Heart right ventricle (tissue), 16 donors: Measurements from ENCODE around the gene STK35. TPM values are rescaled to one million over a fixed set of nuclear protein-coding genes. Genes with fewer than 3 reads are reported as not detected.

Experiments
- ATAC-seq, 8 donors: fragments of 200-7000 bp; cut with Tn5 transposase; one replicate each; pipeline ENCODE4 v1.9.1; 2020; ENCODE audit warnings: mild to moderate bottlenecking in 8 of 8, moderate library complexity in 8 of 8, moderate number of reproducible peaks in 1 of 8
- DNase-seq, 2 donors: peaks; one replicate each; pipeline ENCODE4 v3.0.0-alpha.2; 2020
- H3K27ac ChIP-seq, 10 donors: fragments of 200-600 bp; sonication (generic) in 2 of 10; one replicate each; pipeline versions ENCODE4 v1.5.0 to v1.8.0; 2020 to 2022; ENCODE audit warnings: mild to moderate bottlenecking in 3 of 10
- H3K27me3 ChIP-seq, 7 donors: fragments of 200-600 bp; one replicate each; pipeline ENCODE4 v1.8.0; 2021 to 2022; ENCODE audit warnings: mild to moderate bottlenecking in 2 of 7
- H3K36me3 ChIP-seq, 9 donors: fragments of 200-600 bp; sonication (generic) in 1 of 9; one replicate each; pipeline versions ENCODE4 v1.5.0 to v1.8.0; 2020 to 2022; ENCODE audit warnings: mild to moderate bottlenecking in 2 of 9
- H3K4me1 ChIP-seq, 9 donors: fragments of 200-600 bp; sonication (generic) in 1 of 9; one replicate each; pipeline versions ENCODE4 v1.5.0 to v1.8.0; 2020 to 2022; ENCODE audit warnings: mild to moderate bottlenecking in 4 of 9
- H3K4me3 ChIP-seq, 10 donors: fragments of 200-600 bp; sonication (generic) in 2 of 10; one replicate each; pipeline versions ENCODE4 v1.5.0 to v1.8.0; 2020 to 2022; ENCODE audit warnings: mild to moderate bottlenecking in 7 of 10, moderate library complexity in 2 of 10
- H3K9me3 ChIP-seq, 11 donors: fragments of 200-600 bp in 10 of 11; sonication (generic) in 2 of 11; one replicate each; pipeline versions ENCODE4 v1.5.0 to v1.8.0; 2013 to 2022; ENCODE audit warnings: mild to moderate bottlenecking in 2 of 11, control low read depth in 1 of 11, moderate library complexity in 1 of 11
- CTCF ChIP-seq, 9 donors: fragments of 200-600 bp; sonication (generic) in 2 of 9; IDR thresholded peaks; one replicate each; pipeline versions ENCODE4 v1.5.0 to v1.8.0; 2021 to 2022; ENCODE audit warnings: antibody characterized with exemption in 9 of 9, mild to moderate bottlenecking in 5 of 9, moderate library complexity in 1 of 9
- WGBS, 2 donors: extraction: QIAGEN DNeasy Blood & Tissue Kit; methylation state at CpG; one replicate each; pipeline ENCODE4 v1.1.7; 2013; ENCODE audit warnings: inconsistent platforms in 1 of 2; 5-methylcytosine and 5-hydroxymethylcytosine counted together
- intact Hi-C, 10 donors: fragments of 100-400 bp; cut with DNase I; formaldehyde crosslinking; loops; one replicate each; pipeline versions ENCODE4 v1.11.1 to v1.14.2; 2022
- polyA plus RNA-seq, 2 donors: library from polyadenylated mRNA; stranded (reverse); fragments of 200-250 nt; gene quantifications; one replicate each; pipeline ENCODE4 v1.2.3, GENCODE V29; 2013
- total RNA-seq, 10 donors: library from RNA; stranded (reverse); fragmentation: NEBNext Ultra II Directional in 3 of 10; extraction: Animal tissue kit (Norgen Biotek cat#: 25700) in 3 of 10; gene quantifications; one replicate each; pipeline versions ENCODE4 v1.2.1 to v1.2.4, GENCODE V29; 2021 to 2023
- donor health status: Arrhythmogenic right ventricular cardiomyopathy.
- donor health status: ischemic (EF 13 %, LVEDD 7.1; RV severe dilation, severe dysfunction).
- donor health status: healthy with polysubstance abuse.
- donor health status: DM: no; HTN: yes; CAD: no.
- donor health status: DM: no; HTN: no; CAD: no.
- donor health status: ischemic (EF 25% LVEDD 6.9; RV normal size, moderate dysfunction).
- donor health status: ischemic (EF 25% LVEDD 5.7; RV mildly dilated, moderate dysfunction).
- donor health status: healthy.
- donor health status: DM: yes; HTN: yes; CAD: no.
- donor health status: Ischemic cardiomyopathy.
- donor health status: ischemic (EF 35%, LVEDD 5.7; RV mildly dilated, moderate dysfunction).
- donor health status: nonischemic (EF 11% LVEDD 7.7; RV severe dilation, severe dysfunction).
- donor health status: DM: yes; HTN: yes; CAD: no.
- donor health status: PGD.
- donor health status: ischemic (EF 29% LVEDD 5.4; RV normal size, mild dysfunction).
- donor health status: nonischemic (EF 23%, LVEDD 6.1; RV moderate dilation, normal function).

STK35 gene
- total and polyA plus RNA-seq, 12 donors, result 5.4 to 17.2 (median 12.6) TPM

- peak; percentile 92 to 96 for DNase-seq
- no peaks in the 10 kb centered on the region for H3K27me3 ChIP-seq
- 0 to 1% methylated on average over 60 to 64 of the region's 64 CpGs for WGBS, 2 donors
- intact Hi-C loops, result loop anchor here in 6 of 10 donors (2.0 to 10.0 kb wide), 9 partner anchors 39 to 373 kb away; partner anchors contain the start of genes SIRPA (in 1 of the 6) and SNRPB (in 1 of the 6)
- peak overlapping the region; percentile 67 to 98 (median 92) for H3K4me3 ChIP-seq
- H3K27ac ChIP-seq, result peak overlapping the region; percentile 97 to 100 (median 100)
- ATAC-seq, result peak; percentile 92 to 97 (median 94)
- TF ChIP-seq CTCF (IDR thresholded peaks at IDR 0.05), result peak in 1 of 9 donors; percentile 3
- peaks cover 0 to 20% (median 0%) of the 10 kb centered on the region in 9 donors for H3K36me3 ChIP-seq
- no peaks in the 10 kb centered on the region for H3K9me3 ChIP-seq
- peaks cover 9 to 45% (median 40%) of the 10 kb centered on the region in 9 donors for H3K4me1 ChIP-seq
Observed at GRCh38 chr20:2101865-2102584, 398 bp downstream of the STK35 start.

GRCh38 chr20:2102585-2103460 is 1.2 kb downstream of the STK35 start:
- peak; percentile 83 to 93 (median 87) for ATAC-seq
- H3K4me3 ChIP-seq, result peak overlapping the region; percentile 67 to 98 (median 92)
- no peaks in the 10 kb centered on the region for H3K27me3 ChIP-seq
- no peaks in the 10 kb centered on the region for H3K9me3 ChIP-seq
- peak; percentile 87 to 90 for DNase-seq
- H3K27ac ChIP-seq, result peak overlapping the region; percentile 97 to 100 (median 100)
- whole genome bisulfite sequencing, 2 donors, result 0% methylated on average over 80 to 95 of the region's 95 CpGs
- H3K36me3 ChIP-seq, result peaks cover 0 to 21% (median 0%) of the 10 kb centered on the region in 9 donors
- TF ChIP-seq CTCF (IDR thresholded peaks at IDR 0.05), result no peak
- intact Hi-C loops, result loop anchor here in 6 of 10 donors (2.0 to 10.0 kb wide), 9 partner anchors 38 to 372 kb away; partner anchors contain the start of genes SIRPA (in 1 of the 6) and SNRPB (in 1 of the 6)
- peaks cover 9 to 53% (median 48%) of the 10 kb centered on the region in 9 donors for H3K4me1 ChIP-seq

GRCh38 chr20:2103461-2104153 is 2.0 kb downstream of the STK35 start:
- peaks cover 9 to 61% (median 56%) of the 10 kb centered on the region in 9 donors for H3K4me1 ChIP-seq
- H3K4me3 ChIP-seq, result peak overlapping the region; percentile 67 to 98 (median 92)
- no peak for TF ChIP-seq CTCF (IDR thresholded peaks at IDR 0.05)
- H3K36me3 ChIP-seq, result peaks cover 0 to 21% (median 0%) of the 10 kb centered on the region in 9 donors
- no peak for DNase-seq
- H3K27me3 ChIP-seq, result no peaks in the 10 kb centered on the region
- H3K9me3 ChIP-seq, result no peaks in the 10 kb centered on the region
- intact Hi-C loops, result loop anchor here in 6 of 10 donors (2.0 to 10.0 kb wide), 9 partner anchors 37 to 371 kb away; partner anchors contain the start of genes SIRPA (in 1 of the 6) and SNRPB (in 1 of the 6)
- ATAC-seq, result no peak
- H3K27ac ChIP-seq, result peak overlapping the region; percentile 97 to 100 (median 100)
- 1 to 2% methylated on average over 13 of the region's 13 CpGs for WGBS, 2 donors
